ENCODE results near the gene CROT. TPM values are rescaled to one million over a fixed set of nuclear protein-coding genes. Genes with fewer than 3 reads are reported as not detected.

Gene CROT, protein sequence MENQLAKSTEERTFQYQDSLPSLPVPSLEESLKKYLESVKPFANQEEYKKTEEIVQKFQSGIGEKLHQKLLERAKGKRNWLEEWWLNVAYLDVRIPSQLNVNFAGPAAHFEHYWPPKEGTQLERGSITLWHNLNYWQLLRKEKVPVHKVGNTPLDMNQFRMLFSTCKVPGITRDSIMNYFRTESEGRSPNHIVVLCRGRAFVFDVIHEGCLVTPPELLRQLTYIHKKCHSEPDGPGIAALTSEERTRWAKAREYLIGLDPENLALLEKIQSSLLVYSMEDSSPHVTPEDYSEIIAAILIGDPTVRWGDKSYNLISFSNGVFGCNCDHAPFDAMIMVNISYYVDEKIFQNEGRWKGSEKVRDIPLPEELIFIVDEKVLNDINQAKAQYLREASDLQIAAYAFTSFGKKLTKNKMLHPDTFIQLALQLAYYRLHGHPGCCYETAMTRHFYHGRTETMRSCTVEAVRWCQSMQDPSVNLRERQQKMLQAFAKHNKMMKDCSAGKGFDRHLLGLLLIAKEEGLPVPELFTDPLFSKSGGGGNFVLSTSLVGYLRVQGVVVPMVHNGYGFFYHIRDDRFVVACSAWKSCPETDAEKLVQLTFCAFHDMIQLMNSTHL
- total RNA-seq: 12.4 TPM
- 1 to 10 TPM; 5.8 to 6.8 (median 6.5) TPM for polyA plus RNA-seq

GRCh38 chr7:87345166-87345927, at the start of gene CROT:
Gene CROT (plus strand): TSS chr7:87345664. CDS start chr7:87349069, 3,405 bp downstream.
- Mint-ChIP-seq H3K9me3 (peaks cover 0 to 1% (median 0%) of the 10 kb centered on the region in 7 donors), H3K4me3 (peak within 1 kb of the TSS; percentile 88 to 99 (median 97)), H3K27me3 (no peaks in the 10 kb centered on the region), H3K36me3 (peaks cover 26% of the 10 kb centered on the region), H3K27ac (peak within 1 kb of the TSS; percentile 98 to 99 (median 99)), H3K4me1 (peaks cover 20 to 50% (median 42%) of the 10 kb centered on the region in 4 donors)
- Histone ChIP-seq H3K4me1 (ENCODE audit: control insufficient read depth, insufficient read depth, low read length, poor library complexity, severe bottlenecking) (peaks cover 35% of the 10 kb centered on the region), H3K4me3 (ENCODE audit: low read depth, low read length) (peak within 1 kb of the TSS; percentile 94), H3K27ac (ENCODE audit: insufficient read depth, low read length, poor library complexity, severe bottlenecking) (peak within 1 kb of the TSS; percentile 78), H3K27me3 (ENCODE audit: control insufficient read depth, insufficient read depth, low read length) (no peaks in the 10 kb centered on the region), H3K36me3 (ENCODE audit: control insufficient read depth, insufficient read depth, low read length) (peaks cover 19% of the 10 kb centered on the region), H3K9me3 (ENCODE audit: control insufficient read depth in 2 of 2, low read length in 2 of 2) (no peaks in the 10 kb centered on the region)
- DNase-seq (peak; percentile 92 to 96 (median 93)), ATAC-seq (ENCODE audit: low read depth in 2 of 2) (peak; percentile 98 to 99)

DNA sequence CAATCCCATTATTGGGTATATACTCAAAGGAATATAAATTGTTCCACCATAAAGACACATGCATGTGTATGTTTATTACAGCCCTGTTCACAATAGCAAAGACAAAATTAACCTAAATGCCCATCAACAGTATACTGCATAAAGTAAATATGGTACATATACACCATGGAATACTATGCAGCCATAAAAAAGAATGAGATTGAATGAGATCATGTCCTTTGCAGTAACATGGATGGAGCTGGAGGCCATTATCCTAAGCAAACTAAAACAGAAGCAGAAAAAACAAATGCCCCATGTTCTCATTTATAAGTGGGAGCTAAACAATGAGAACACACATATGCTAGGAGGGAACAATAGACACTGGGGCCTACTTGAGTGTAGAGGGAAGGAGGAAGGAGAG, 44.7 kb upstream of the CROT start:
- Mint-ChIP-seq H3K9me3 (peaks cover 2 to 12% (median 6%) of the 10 kb centered on the region in 7 donors), H3K36me3 (peaks cover 3% of the 10 kb centered on the region), H3K4me3 (no peak overlapping the region), H3K27me3 (peaks cover 5% of the 10 kb centered on the region), H3K27ac (no peak overlapping the region), H3K4me1 (peaks cover 0 to 5% (median 0%) of the 10 kb centered on the region in 4 donors)
- ATAC-seq (ENCODE audit: low read depth in 2 of 2) (no peak), DNase-seq (no peak)
- Histone ChIP-seq H3K27me3 (ENCODE audit: control insufficient read depth, insufficient read depth, low read length) (no peaks in the 10 kb centered on the region), H3K36me3 (ENCODE audit: control insufficient read depth, insufficient read depth, low read length) (no peaks in the 10 kb centered on the region), H3K9me3 (ENCODE audit: control insufficient read depth in 2 of 2, low read length in 2 of 2) (no peaks in the 10 kb centered on the region), H3K4me3 (ENCODE audit: low read depth, low read length) (no peak overlapping the region), H3K27ac (ENCODE audit: insufficient read depth, low read length, poor library complexity, severe bottlenecking) (no peak overlapping the region), H3K4me1 (ENCODE audit: control insufficient read depth, insufficient read depth, low read length, poor library complexity, severe bottlenecking) (no peaks in the 10 kb centered on the region)

DNA sequence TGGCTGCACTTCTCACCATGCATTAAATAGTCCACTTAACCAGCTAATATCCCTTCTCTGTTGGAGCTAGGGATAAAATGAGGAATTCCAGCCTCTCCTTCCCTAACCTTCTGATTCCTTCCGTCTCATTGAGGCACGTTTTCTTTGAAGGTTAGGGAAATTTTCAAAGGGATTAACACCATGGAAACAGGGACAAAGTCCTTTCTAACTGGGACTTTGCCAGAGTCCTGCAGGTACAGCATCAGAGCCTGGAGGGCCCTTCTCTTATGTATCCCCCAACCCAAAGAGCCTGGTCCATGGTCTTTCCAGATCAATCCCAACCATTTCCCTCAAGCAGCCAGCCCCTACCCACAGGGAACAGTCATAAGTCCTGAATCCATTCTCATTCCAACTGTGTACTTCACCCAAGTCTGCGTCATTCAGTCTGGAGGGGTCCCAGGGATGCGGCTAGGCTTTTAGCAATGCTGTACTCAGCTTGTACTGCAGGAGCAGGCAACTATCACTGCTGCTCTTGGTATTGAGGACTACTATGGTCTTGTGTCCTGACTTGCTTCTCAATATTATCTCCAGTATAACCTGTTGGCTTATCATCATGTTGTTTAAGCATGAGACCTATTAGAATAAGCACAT, 34.6 kb upstream of the CROT start:
- Histone ChIP-seq H3K27me3 (ENCODE audit: control insufficient read depth, insufficient read depth, low read length) (no peaks in the 10 kb centered on the region), H3K4me3 (ENCODE audit: low read depth, low read length) (no peak overlapping the region), H3K27ac (ENCODE audit: insufficient read depth, low read length, poor library complexity, severe bottlenecking) (no peak overlapping the region), H3K4me1 (ENCODE audit: control insufficient read depth, insufficient read depth, low read length, poor library complexity, severe bottlenecking) (no peaks in the 10 kb centered on the region), H3K36me3 (ENCODE audit: control insufficient read depth, insufficient read depth, low read length) (no peaks in the 10 kb centered on the region), H3K9me3 (ENCODE audit: control insufficient read depth in 2 of 2, low read length in 2 of 2) (no peaks in the 10 kb centered on the region)
- H3K4me3 Mint-ChIP-seq: no peak overlapping the region
- DNase-seq (no peak), ATAC-seq (ENCODE audit: low read depth in 2 of 2) (no peak)
- no peaks in the 10 kb centered on the region for H3K36me3 Mint-ChIP-seq
- H3K4me1 Mint-ChIP-seq: no peaks in the 10 kb centered on the region
- H3K27me3 Mint-ChIP-seq: peaks cover 15% of the 10 kb centered on the region
- H3K27ac Mint-ChIP-seq: no peak overlapping the region
- no peaks in the 10 kb centered on the region for H3K9me3 Mint-ChIP-seq

DNA sequence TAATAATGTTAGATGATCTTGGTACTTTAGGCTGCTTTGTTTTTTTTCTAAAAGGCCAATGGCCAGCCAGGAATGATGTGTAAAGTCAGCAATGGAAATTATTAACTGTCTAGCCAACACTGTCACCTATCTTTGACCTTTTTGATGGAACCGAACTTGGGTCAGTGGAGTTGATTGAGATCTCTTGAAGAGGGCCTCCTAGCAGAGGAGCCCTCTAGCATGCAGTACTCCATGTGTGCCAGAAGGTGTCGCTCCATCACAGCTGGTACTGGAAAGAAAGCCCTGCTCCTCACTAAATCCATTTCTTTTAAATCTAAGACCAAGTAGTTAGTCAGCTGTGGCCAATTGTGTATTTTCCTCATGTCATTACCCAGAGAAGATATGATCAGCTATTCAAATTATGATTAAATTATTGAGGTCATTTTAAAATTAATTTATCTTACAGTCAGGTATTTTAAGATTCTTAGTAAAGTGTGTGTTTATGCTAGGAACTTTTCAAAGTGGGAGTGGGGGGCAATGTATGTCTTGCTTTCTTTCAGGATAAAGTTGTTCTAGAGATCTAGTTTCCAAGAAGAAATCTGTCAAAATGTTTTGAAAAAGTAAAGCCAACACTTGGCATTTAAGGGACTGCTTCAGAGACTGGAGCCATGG, 33.1 kb upstream of the CROT start:
- H3K4me3 ChIP-seq (ENCODE audit: low read depth, low read length): no peak overlapping the region
- Mint-ChIP-seq H3K4me3 (no peak overlapping the region), H3K36me3 (no peaks in the 10 kb centered on the region), H3K27me3 (peaks cover 15% of the 10 kb centered on the region), H3K9me3 (no peaks in the 10 kb centered on the region), H3K27ac (no peak overlapping the region), H3K4me1 (peaks cover 0 to 6% (median 0%) of the 10 kb centered on the region in 4 donors)
- H3K27me3 ChIP-seq (ENCODE audit: control insufficient read depth, insufficient read depth, low read length): no peaks in the 10 kb centered on the region
- H3K9me3 ChIP-seq (ENCODE audit: control insufficient read depth in 2 of 2, low read length in 2 of 2): no peaks in the 10 kb centered on the region
- no peaks in the 10 kb centered on the region for H3K36me3 ChIP-seq (ENCODE audit: control insufficient read depth, insufficient read depth, low read length)
- no peaks in the 10 kb centered on the region for H3K4me1 ChIP-seq (ENCODE audit: control insufficient read depth, insufficient read depth, low read length, poor library complexity, severe bottlenecking)
- H3K27ac ChIP-seq (ENCODE audit: insufficient read depth, low read length, poor library complexity, severe bottlenecking): no peak overlapping the region
- ATAC-seq (ENCODE audit: low read depth in 2 of 2): peak; percentile 86 to 92
- DNase-seq: peak; percentile 43 to 63 (median 54)

DNA sequence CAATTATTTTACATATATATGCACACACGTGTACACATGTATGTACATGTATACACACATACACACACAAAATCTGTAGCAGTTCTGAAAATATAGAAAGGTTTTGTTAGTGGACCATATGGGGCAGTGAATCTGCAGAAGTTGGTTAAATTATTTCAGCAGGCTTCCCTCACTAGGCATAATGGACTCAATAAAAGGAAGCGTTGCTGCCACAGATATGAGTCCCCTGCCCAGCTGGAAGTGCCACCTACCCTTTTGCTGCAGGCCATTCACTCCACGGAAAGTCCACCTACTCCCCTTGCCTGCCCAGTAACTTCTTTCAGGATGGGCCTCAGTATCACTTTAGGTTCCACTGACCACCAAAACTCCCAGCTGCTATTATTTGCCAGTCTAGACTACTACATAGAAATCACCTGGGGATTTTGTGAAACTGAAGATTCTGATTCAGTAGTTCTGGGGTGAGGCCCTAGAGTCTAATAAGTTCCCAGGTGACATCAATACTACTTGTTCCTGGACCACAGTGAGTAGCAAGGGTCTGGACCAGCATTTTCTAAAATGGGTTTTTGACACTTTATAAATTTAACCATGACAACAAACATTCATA, 29.3 kb upstream of the CROT start:
- Mint-ChIP-seq H3K4me3 (no peak overlapping the region), H3K9me3 (no peaks in the 10 kb centered on the region), H3K27me3 (peaks cover 7% of the 10 kb centered on the region), H3K36me3 (no peaks in the 10 kb centered on the region), H3K27ac (no peak overlapping the region), H3K4me1 (peaks cover 0 to 19% (median 0%) of the 10 kb centered on the region in 4 donors)
- H3K4me3 ChIP-seq (ENCODE audit: low read depth, low read length): no peak overlapping the region
- no peaks in the 10 kb centered on the region for H3K36me3 ChIP-seq (ENCODE audit: control insufficient read depth, insufficient read depth, low read length)
- no peak for ATAC-seq (ENCODE audit: low read depth in 2 of 2)
- no peak for DNase-seq
- H3K27ac ChIP-seq (ENCODE audit: insufficient read depth, low read length, poor library complexity, severe bottlenecking): no peak overlapping the region
- H3K9me3 ChIP-seq (ENCODE audit: control insufficient read depth in 2 of 2, low read length in 2 of 2): no peaks in the 10 kb centered on the region
- peaks cover 4% of the 10 kb centered on the region for H3K4me1 ChIP-seq (ENCODE audit: control insufficient read depth, insufficient read depth, low read length, poor library complexity, severe bottlenecking)
- H3K27me3 ChIP-seq (ENCODE audit: control insufficient read depth, insufficient read depth, low read length): no peaks in the 10 kb centered on the region

DNA sequence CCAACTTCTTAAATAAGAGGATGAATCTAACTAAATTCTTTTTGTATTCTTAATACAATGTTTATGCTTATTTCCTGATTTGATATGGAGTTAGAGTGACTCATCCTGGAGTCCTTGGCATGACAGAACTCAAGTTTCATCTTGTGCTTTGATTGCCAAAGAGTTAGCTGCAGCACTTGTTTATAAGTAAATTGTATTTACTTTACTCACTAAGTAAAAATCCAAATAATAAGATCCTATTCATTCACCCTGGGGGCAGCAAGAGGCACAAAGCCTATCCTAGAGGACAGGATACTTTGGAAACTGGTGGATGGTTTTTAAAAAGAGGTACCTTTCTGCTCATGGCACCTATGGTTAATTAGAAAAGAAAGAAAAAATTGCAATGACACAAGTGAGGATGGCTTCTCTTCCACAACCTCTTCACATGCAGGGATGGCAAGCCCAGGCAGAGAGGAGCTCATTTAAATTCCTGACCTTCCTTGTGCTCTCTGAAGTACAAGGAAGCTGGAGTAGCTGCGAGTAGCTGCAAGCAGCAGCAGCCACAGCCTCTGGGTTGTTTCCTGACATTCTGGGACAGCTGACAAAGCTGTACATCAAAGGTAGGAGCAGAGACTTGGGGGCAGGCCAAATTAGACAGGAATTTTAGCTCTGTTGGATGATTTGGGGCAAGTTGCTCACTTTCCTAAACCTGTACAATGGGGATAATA, 28.5 kb upstream of the CROT start:
- Mint-ChIP-seq H3K27ac (no peak overlapping the region), H3K4me3 (no peak overlapping the region), H3K27me3 (peaks cover 6% of the 10 kb centered on the region), H3K4me1 (peaks cover 0 to 19% (median 0%) of the 10 kb centered on the region in 4 donors), H3K9me3 (peaks cover 0 to 5% (median 0%) of the 10 kb centered on the region in 7 donors), H3K36me3 (no peaks in the 10 kb centered on the region)
- Histone ChIP-seq H3K9me3 (ENCODE audit: control insufficient read depth in 2 of 2, low read length in 2 of 2) (no peaks in the 10 kb centered on the region), H3K27me3 (ENCODE audit: control insufficient read depth, insufficient read depth, low read length) (no peaks in the 10 kb centered on the region), H3K4me1 (ENCODE audit: control insufficient read depth, insufficient read depth, low read length, poor library complexity, severe bottlenecking) (peaks cover 4% of the 10 kb centered on the region), H3K27ac (ENCODE audit: insufficient read depth, low read length, poor library complexity, severe bottlenecking) (no peak overlapping the region), H3K36me3 (ENCODE audit: control insufficient read depth, insufficient read depth, low read length) (no peaks in the 10 kb centered on the region), H3K4me3 (ENCODE audit: low read depth, low read length) (no peak overlapping the region)
- ATAC-seq (ENCODE audit: low read depth in 2 of 2) (no peak), DNase-seq (no peak)

Data from CD4-positive, CD25-positive, alpha-beta regulatory T cell (primary cell).